PC-9 (cell line): ENCODE measurements around the gene IGF2BP1. TPM values are rescaled to one million over a fixed set of nuclear protein-coding genes. Genes with fewer than 3 reads are reported as not detected.

Experiments
- BruUV-seq: library from RNA; stranded (reverse); fragments of 400-500 nt; replicated peaks from 2 replicates; lab custom pipeline; 2021; lab: Mats Ljungman, UMichigan
- CTCF ChIA-PET: fragments of 300-600 bp; sonication (Branson Sonifier 250); formaldehyde crosslinking; loops from one replicate; lab custom pipeline; 2022; ENCODE audit warnings: antibody characterized with exemption; lab: Charles Lee
- POLR2A ChIA-PET: fragments of 300-600 bp; sonication (Branson Sonifier 250); formaldehyde crosslinking; loops from one replicate; lab custom pipeline; 2022; ENCODE audit warnings: antibody characterized with exemption; ENCODE audit not compliant: unreplicated experiment; lab: Charles Lee
- DNase-seq, 2 experiments: peaks; one replicate each; pipeline versions ENCODE4 v3.0.0 to v3.0.0-alpha.2; 2015 to 2022; ENCODE audit warnings: mixed read lengths in 1 of 2
- H2AFZ ChIP-seq: fragments of 200-600 bp; sonication (generic); 2 replicates; pipeline ENCODE4 v1.8.1; 2017; ENCODE audit warnings: antibody characterized with exemption
- H3F3A ChIP-seq: fragments of 200-600 bp; sonication (generic); 2 replicates; pipeline ENCODE4 v1.8.1; 2017; ENCODE audit warnings: antibody characterized with exemption, mild to moderate bottlenecking, low read depth; ENCODE audit not compliant: insufficient read depth
- H3K27ac ChIP-seq: fragments of 200-600 bp; sonication (generic); 2 replicates; pipeline ENCODE4 v1.6.1; 2016; ENCODE audit warnings: mixed run types
- H3K27me3 ChIP-seq: fragments of 200-600 bp; sonication (generic); 2 replicates; pipeline ENCODE4 v1.6.1; 2016; ENCODE audit warnings: low read depth, mixed run types; ENCODE audit not compliant: insufficient read depth
- H3K36me3 ChIP-seq: fragments of 200-600 bp; sonication (generic); 2 replicates; pipeline ENCODE4 v1.6.1; 2016; ENCODE audit warnings: low read depth, mixed run types
- H3K4me1 ChIP-seq: fragments of 200-600 bp; sonication (generic); replicated peaks from 2 replicates; pipeline ENCODE4 v1.6.1; 2016; ENCODE audit warnings: mixed run types; ENCODE audit not compliant: insufficient read depth
- H3K4me2 ChIP-seq: fragments of 200-600 bp; sonication (generic); 2 replicates; pipeline ENCODE4 v1.6.1; 2017; ENCODE audit warnings: mixed run types
- H3K4me3 ChIP-seq: fragments of 200-600 bp; sonication (generic); 2 replicates; pipeline ENCODE4 v1.6.1; 2016; ENCODE audit warnings: mixed run types
- H3K79me2 ChIP-seq: fragments of 200-600 bp; sonication (generic); 2 replicates; pipeline ENCODE4 v1.6.1; 2017; ENCODE audit warnings: low read depth, mixed run types
- H3K9me2 ChIP-seq: fragments of 200-600 bp; sonication (generic); 2 replicates; pipeline ENCODE4 v1.8.1; 2017; ENCODE audit warnings: mild to moderate bottlenecking; ENCODE audit not compliant: insufficient read depth
- H3K9me3 ChIP-seq: fragments of 200-600 bp; sonication (generic); 2 replicates; pipeline ENCODE4 v1.8.1; 2016; ENCODE audit warnings: low read depth; ENCODE audit not compliant: insufficient read depth
- H4K20me1 ChIP-seq: fragments of 200-600 bp; sonication (generic); 2 replicates; pipeline ENCODE4 v1.8.1; 2017; ENCODE audit not compliant: insufficient read depth
- EZH2 ChIP-seq: fragments of 200-600 bp; sonication (generic); IDR thresholded peaks from 2 replicates; pipeline ENCODE4 v1.8.0; 2017; ENCODE audit warnings: antibody characterized with exemption, low read depth
- intact Hi-C: fragments of 100-400 bp; cut with micrococcal nuclease; formaldehyde crosslinking; loops from one replicate; pipeline ENCODE4 v1.10.0; 2022; ENCODE audit not compliant: unreplicated experiment
- total RNA-seq: library from RNA; stranded (reverse); gene quantifications from 2 replicates; pipeline ENCODE4 v1.2.3, GENCODE V29; 2021
- TF ChIP-seq, protein P1 (sequence below): fragments of 200-600 bp; sonication (generic); conservative IDR thresholded peaks from 2 replicates; pipeline ENCODE4 v1.6.1; 2017; ENCODE audit warnings: mixed run types, antibody characterized with exemption, mild to moderate bottlenecking, moderate library complexity

IGF2BP1 gene
- total RNA-seq, 1 experiment from 2014 or later, result 57.4 TPM

DNA sequence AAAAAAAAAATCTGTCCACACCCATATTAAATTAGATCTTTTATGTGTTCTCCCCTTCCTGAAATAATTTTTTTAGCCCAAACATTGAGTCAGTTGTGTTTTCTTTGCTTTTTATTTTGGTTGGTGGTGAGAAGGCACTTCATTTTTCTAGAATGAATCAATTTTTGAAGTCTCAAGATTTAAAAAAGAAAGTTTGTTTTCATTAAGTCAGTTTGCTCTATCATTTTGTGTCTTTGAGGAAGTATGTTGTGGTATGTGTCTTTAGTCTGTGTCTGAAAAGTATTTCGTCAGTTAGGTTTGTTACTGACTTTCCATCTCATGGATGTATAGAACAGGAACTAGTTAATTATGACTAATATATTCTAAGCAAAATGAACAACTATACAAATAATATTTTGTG is 3.8 kb downstream of the IGF2BP1 start:
- no peak for TF ChIP-seq EZH2
- TF ChIP-seq, protein P1, sequence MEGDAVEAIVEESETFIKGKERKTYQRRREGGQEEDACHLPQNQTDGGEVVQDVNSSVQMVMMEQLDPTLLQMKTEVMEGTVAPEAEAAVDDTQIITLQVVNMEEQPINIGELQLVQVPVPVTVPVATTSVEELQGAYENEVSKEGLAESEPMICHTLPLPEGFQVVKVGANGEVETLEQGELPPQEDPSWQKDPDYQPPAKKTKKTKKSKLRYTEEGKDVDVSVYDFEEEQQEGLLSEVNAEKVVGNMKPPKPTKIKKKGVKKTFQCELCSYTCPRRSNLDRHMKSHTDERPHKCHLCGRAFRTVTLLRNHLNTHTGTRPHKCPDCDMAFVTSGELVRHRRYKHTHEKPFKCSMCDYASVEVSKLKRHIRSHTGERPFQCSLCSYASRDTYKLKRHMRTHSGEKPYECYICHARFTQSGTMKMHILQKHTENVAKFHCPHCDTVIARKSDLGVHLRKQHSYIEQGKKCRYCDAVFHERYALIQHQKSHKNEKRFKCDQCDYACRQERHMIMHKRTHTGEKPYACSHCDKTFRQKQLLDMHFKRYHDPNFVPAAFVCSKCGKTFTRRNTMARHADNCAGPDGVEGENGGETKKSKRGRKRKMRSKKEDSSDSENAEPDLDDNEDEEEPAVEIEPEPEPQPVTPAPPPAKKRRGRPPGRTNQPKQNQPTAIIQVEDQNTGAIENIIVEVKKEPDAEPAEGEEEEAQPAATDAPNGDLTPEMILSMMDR, result no peak
- peak overlapping the region; percentile 10; the same call in 1 of the 2 replicates for H3K27ac ChIP-seq
- no TSS peak for BruUV-seq
- H3K4me1 ChIP-seq, result peaks cover 27% of the 10 kb centered on the region
- DNase-seq, result no peak
- POLR2A ChIA-PET, result interaction anchor here (0.7 kb wide), 1 partner anchor 16 kb away, joined by 3 read pairs; no protein-coding TSS in a partner anchor
- H3K36me3 ChIP-seq, result peaks cover 16% of the 10 kb centered on the region
- intact Hi-C loops, result no loop called here
- H3K9me2 ChIP-seq, result no peaks in the 10 kb centered on the region
- peaks cover 85% of the 10 kb centered on the region for H3K79me2 ChIP-seq
- no peaks in the 10 kb centered on the region for H3K9me3 ChIP-seq
- H4K20me1 ChIP-seq, result no peaks in the 10 kb centered on the region; the same call in 1 of the 2 replicates
- H3K4me2 ChIP-seq, result peak overlapping the region; percentile 98
- no peak overlapping the region for H2AFZ ChIP-seq
- H3K4me3 ChIP-seq, result peak overlapping the region; percentile 96; the same call in 1 of the 2 replicates
- H3F3A ChIP-seq, result peaks cover 3% of the 10 kb centered on the region; the same call in 1 of the 2 replicates
- CTCF ChIA-PET, result no interaction called here
- no peaks in the 10 kb centered on the region for H3K27me3 ChIP-seq

DNA sequence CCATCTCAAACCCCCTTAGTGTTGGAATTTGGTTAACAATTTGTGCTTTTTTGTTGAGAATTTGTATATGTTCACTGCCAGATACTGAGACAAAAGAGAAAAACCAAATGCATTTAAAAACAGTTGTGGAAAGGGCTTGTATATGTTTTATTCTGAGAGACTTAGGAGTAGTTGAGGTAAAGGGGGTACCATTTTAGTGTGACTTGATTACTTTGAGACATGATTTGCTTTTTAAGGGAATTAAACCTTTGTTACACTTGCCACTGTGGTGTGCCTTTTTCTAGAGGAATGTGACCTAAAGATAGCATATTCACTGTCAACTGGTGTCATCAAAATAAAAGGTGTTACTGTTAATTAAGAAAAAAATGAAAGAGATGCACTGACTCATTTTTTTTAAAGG is 4.5 kb downstream of the IGF2BP1 start:
- ChIA-PET CTCF (interaction anchor here (0.6 kb wide), 1 partner anchor 221 kb away, joined by 3 read pairs; no protein-coding TSS in a partner anchor), POLR2A (interaction anchor here (0.7 kb wide), 1 partner anchor 15 kb away, joined by 3 read pairs; no protein-coding TSS in a partner anchor)
- no peaks in the 10 kb centered on the region for H3K9me3 ChIP-seq
- H3K79me2 ChIP-seq, result peaks cover 92% of the 10 kb centered on the region
- H3K36me3 ChIP-seq, result peaks cover 19% of the 10 kb centered on the region
- DNase-seq, result no peak
- TF ChIP-seq, protein P1, result no peak
- TF ChIP-seq EZH2, result no peak
- intact Hi-C loops, result no loop called here
- no peak overlapping the region for H2AFZ ChIP-seq
- peaks cover 6% of the 10 kb centered on the region; the same call in 1 of the 2 replicates for H4K20me1 ChIP-seq
- H3K9me2 ChIP-seq, result no peaks in the 10 kb centered on the region
- BruUV-seq, result no TSS peak
- peaks cover 27% of the 10 kb centered on the region for H3K4me1 ChIP-seq
- no peak overlapping the region for H3K27ac ChIP-seq
- H3K4me3 ChIP-seq, result peak overlapping the region; percentile 96; the same call in 1 of the 2 replicates
- H3K4me2 ChIP-seq, result peak overlapping the region; percentile 98
- H3F3A ChIP-seq, result no peaks in the 10 kb centered on the region; the same call in 1 of the 2 replicates
- no peaks in the 10 kb centered on the region for H3K27me3 ChIP-seq

DNA sequence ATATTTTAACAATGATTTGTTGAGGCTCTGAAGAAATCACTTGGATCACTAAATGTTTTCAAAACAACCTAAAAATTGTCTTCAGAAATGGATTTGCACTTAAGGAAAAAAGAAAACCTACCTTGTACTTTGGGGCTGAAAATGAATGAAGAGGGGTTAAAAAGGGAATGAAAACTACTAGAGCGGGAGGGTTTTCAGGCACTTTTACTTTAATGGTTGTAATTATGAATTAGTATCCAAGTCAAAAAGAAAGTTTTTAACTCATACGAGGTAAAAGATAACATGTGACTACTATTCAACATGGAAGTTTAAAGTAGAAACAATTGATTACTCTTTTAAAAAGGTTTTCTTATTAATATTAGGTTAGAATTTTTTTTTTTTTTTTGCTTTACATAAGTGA is 5.1 kb downstream of the IGF2BP1 start:
- Histone ChIP-seq H3K27ac (no peak overlapping the region), H3K9me3 (no peaks in the 10 kb centered on the region), H2AFZ (no peak overlapping the region), H3K36me3 (peaks cover 19% of the 10 kb centered on the region), H4K20me1 (peaks cover 12% of the 10 kb centered on the region; the same call in 1 of the 2 replicates), H3K4me2 (peak overlapping the region; percentile 98; the same call in 1 of the 2 replicates), H3K4me3 (no peak overlapping the region), H3K79me2 (peaks cover 98% of the 10 kb centered on the region), H3K9me2 (no peaks in the 10 kb centered on the region), H3K27me3 (no peaks in the 10 kb centered on the region), H3K4me1 (peaks cover 27% of the 10 kb centered on the region), H3F3A (no peaks in the 10 kb centered on the region)
- no TSS peak for BruUV-seq
- no peak for DNase-seq
- ChIA-PET CTCF (no interaction called here), POLR2A (no interaction called here)
- TF ChIP-seq EZH2, result no peak
- TF ChIP-seq, protein P1, result no peak
- intact Hi-C loops, result no loop called here
